Hepatocyte (in vitro differentiated cells): ENCODE results near the gene DDX20. TPM values are rescaled to one million over a fixed set of nuclear protein-coding genes. Genes with fewer than 3 reads are reported as not detected.

ENCODE experiments used
- DNase-seq: peaks from one replicate; pipeline ENCODE4 v3.0.0-alpha.2; 2016; ENCODE audit warnings: low spot score
- H2AFZ ChIP-seq: fragments of 200-600 bp; sonication (generic); 2 replicates; pipeline ENCODE4 v1.6.0; 2016; ENCODE audit warnings: antibody characterized with exemption, mild to moderate bottlenecking
- H3K27ac ChIP-seq: fragments of 200-600 bp; sonication (generic); 2 replicates; pipeline ENCODE4 v1.5.1; 2016; ENCODE audit warnings: mild to moderate bottlenecking
- H3K27me3 ChIP-seq: fragments of 200-600 bp; sonication (generic); 2 replicates; pipeline ENCODE4 v1.6.1; 2016
- H3K36me3 ChIP-seq: fragments of 200-600 bp; sonication (generic); replicated peaks from 2 replicates; pipeline ENCODE4 v1.5.1; 2016; ENCODE audit warnings: low read depth; ENCODE audit not compliant: insufficient read depth
- H3K4me1 ChIP-seq: fragments of 200-600 bp; sonication (generic); 2 replicates; pipeline ENCODE4 v1.5.1; 2016; ENCODE audit warnings: mild to moderate bottlenecking, moderate library complexity; ENCODE audit not compliant: insufficient read depth
- H3K4me2 ChIP-seq: fragments of 200-600 bp; sonication (generic); 2 replicates; pipeline ENCODE4 v1.6.0; 2016
- H3K4me3 ChIP-seq: fragments of 200-600 bp; sonication (generic); 2 replicates; pipeline ENCODE4 v1.5.1; 2016; ENCODE audit warnings: mild to moderate bottlenecking
- H3K79me2 ChIP-seq: fragments of 200-600 bp; sonication (generic); 2 replicates; pipeline ENCODE4 v1.6.0; 2017; ENCODE audit warnings: mild to moderate bottlenecking
- H3K9me2 ChIP-seq: fragments of 200-600 bp; sonication (generic); replicated peaks from 2 replicates; pipeline ENCODE4 v1.6.0; 2017; ENCODE audit warnings: mild to moderate bottlenecking; ENCODE audit not compliant: insufficient read depth
- H3K9me3 ChIP-seq: fragments of 200-600 bp; sonication (generic); 2 replicates; pipeline ENCODE4 v1.5.1; 2016; ENCODE audit warnings: low read depth, mild to moderate bottlenecking
- H4K20me1 ChIP-seq: fragments of 200-600 bp; sonication (generic); 2 replicates; pipeline ENCODE4 v1.6.0; 2016; ENCODE audit warnings: mild to moderate bottlenecking; ENCODE audit not compliant: insufficient read depth, poor library complexity, severe bottlenecking
- EZH2 ChIP-seq: fragments of 200-600 bp; sonication (generic); IDR thresholded peaks from 2 replicates; pipeline ENCODE4 v1.6.1; 2016; ENCODE audit warnings: antibody characterized with exemption, mild to moderate bottlenecking, borderline replicate concordance
- EZH2phosphoT487 ChIP-seq: fragments of 200-600 bp; sonication (generic); IDR thresholded peaks from one replicate; pipeline ENCODE4 v1.6.1; 2018; ENCODE audit warnings: antibody characterized with exemption, mild to moderate bottlenecking, low read depth, moderate library complexity; ENCODE audit not compliant: unreplicated experiment, severe bottlenecking
- WGBS: methylation state at CpG from one replicate; pipeline ENCODE4 v1.1.6; 2016; ENCODE audit warnings: low lambda C conversion rate; ENCODE audit errors: missing lambda C conversion rate; 5-methylcytosine and 5-hydroxymethylcytosine counted together
- polyA plus RNA-seq: library from polyadenylated mRNA; unstranded; fragments of >200 nt; fragmentation: Nextera tagmentation; extraction: Ambion mirVana; gene quantifications from 2 replicates; pipeline ENCODE4 v1.2.1, GENCODE V29; 2016
- total RNA-seq: library from RNA; depleted of rRNA; stranded (reverse); fragments of >200 nt; gene quantifications from 2 replicates; pipeline ENCODE4 v1.2.3, GENCODE V29; 2014
- TF ChIP-seq, protein P1 (sequence below): fragments of 200-600 bp; sonication (generic); IDR thresholded peaks from 2 replicates; pipeline ENCODE4 v1.5.1; 2016; ENCODE audit warnings: antibody characterized with exemption, mild to moderate bottlenecking; ENCODE audit not compliant: poor library complexity

DDX20 gene
- total and polyA plus RNA-seq, 2 experiments from 2014 or later: 6.7 to 19.4 TPM

DNA sequence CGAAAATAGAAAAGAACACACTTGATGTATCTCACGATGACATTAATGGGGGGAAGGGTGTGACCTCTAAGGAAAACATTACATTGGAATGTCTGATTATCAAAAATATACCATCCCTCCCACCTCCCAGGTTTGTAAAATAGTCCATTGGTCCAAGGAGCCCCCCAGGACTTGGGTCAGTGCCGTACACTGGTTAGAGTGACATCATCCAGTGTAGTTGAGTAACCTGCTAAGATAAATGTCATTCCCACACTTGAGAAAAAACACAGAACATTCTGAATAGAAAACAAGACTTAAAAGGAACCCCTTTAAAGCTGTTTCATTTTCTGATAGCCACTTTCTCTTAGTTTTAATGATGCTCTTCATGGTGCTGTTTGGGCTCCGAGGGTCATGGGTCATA is 15.2 kb downstream of the DDX20 start:
- WGBS: 87% methylated on average over 4 of the region's 4 CpGs
- Histone ChIP-seq H3K9me2 (no peaks in the 10 kb centered on the region), H3K27ac (no peak overlapping the region), H3K4me1 (no peaks in the 10 kb centered on the region), H3K4me2 (no peak overlapping the region), H4K20me1 (no peaks in the 10 kb centered on the region), H3K9me3 (no peaks in the 10 kb centered on the region), H3K4me3 (no peak overlapping the region), H2AFZ (no peak overlapping the region), H3K36me3 (no peaks in the 10 kb centered on the region), H3K79me2 (no peaks in the 10 kb centered on the region), H3K27me3 (no peaks in the 10 kb centered on the region)
- TF ChIP-seq, protein P1, sequence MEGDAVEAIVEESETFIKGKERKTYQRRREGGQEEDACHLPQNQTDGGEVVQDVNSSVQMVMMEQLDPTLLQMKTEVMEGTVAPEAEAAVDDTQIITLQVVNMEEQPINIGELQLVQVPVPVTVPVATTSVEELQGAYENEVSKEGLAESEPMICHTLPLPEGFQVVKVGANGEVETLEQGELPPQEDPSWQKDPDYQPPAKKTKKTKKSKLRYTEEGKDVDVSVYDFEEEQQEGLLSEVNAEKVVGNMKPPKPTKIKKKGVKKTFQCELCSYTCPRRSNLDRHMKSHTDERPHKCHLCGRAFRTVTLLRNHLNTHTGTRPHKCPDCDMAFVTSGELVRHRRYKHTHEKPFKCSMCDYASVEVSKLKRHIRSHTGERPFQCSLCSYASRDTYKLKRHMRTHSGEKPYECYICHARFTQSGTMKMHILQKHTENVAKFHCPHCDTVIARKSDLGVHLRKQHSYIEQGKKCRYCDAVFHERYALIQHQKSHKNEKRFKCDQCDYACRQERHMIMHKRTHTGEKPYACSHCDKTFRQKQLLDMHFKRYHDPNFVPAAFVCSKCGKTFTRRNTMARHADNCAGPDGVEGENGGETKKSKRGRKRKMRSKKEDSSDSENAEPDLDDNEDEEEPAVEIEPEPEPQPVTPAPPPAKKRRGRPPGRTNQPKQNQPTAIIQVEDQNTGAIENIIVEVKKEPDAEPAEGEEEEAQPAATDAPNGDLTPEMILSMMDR: no peak
- no peak for TF ChIP-seq EZH2phosphoT487
- TF ChIP-seq EZH2: no peak
- DNase-seq: no peak

DNA sequence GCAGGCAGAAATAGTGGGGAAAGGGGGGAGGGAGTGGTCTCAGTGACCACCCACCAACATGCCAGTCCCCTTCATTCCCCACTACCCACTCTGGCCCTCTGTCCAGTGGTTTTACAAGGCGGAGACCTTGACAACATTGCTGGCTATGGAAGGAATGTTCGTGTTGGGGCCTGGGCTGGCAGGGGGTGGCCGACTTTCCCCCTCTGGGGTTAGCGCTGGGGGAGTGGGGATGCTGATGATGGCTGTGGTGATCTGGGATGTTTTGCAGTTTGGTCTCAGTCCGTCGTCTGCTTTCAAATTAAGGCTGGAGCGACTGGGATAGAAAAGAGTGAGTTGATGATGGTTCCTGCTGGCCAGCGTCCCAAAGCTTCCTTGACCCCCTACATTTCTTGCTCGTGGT is 20.3 kb downstream of the DDX20 start:
- H3K27ac ChIP-seq: no peak overlapping the region
- no peaks in the 10 kb centered on the region for H3K79me2 ChIP-seq
- H3K4me1 ChIP-seq: no peaks in the 10 kb centered on the region
- no peaks in the 10 kb centered on the region for H3K9me3 ChIP-seq
- 81% methylated on average over 9 of the region's 9 CpGs for WGBS
- H3K36me3 ChIP-seq: no peaks in the 10 kb centered on the region
- no peaks in the 10 kb centered on the region for H3K9me2 ChIP-seq
- DNase-seq: no peak
- no peaks in the 10 kb centered on the region for H3K27me3 ChIP-seq
- H3K4me2 ChIP-seq: no peak overlapping the region
- no peak overlapping the region for H2AFZ ChIP-seq
- no peaks in the 10 kb centered on the region for H4K20me1 ChIP-seq
- H3K4me3 ChIP-seq: no peak overlapping the region
- TF ChIP-seq EZH2 (no peak), EZH2phosphoT487 (no peak)
- TF ChIP-seq, protein P1: no peak

DNA sequence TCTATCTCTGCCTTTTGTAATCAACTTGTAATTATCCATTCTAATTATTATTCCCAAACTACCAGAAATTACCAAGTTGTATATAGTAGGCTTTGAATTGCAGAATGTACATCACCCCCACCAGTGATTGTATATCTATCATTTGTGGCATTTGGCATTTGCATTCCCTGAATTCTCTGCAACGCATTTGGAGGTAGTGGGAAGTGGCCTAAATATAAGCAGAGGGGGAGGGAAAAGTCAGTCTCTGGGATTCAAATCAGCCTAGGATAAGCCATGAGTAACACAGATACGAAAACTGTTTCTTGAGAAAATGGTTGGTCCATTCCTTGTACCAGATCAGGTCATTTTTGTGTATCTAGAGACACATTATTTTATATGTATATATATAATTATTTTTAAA is 20.7 kb downstream of the DDX20 start:
- Histone ChIP-seq H3K4me2 (no peak overlapping the region), H3K27me3 (no peaks in the 10 kb centered on the region), H2AFZ (no peak overlapping the region), H3K79me2 (no peaks in the 10 kb centered on the region), H3K27ac (no peak overlapping the region), H3K4me1 (no peaks in the 10 kb centered on the region), H3K9me2 (no peaks in the 10 kb centered on the region), H3K9me3 (no peaks in the 10 kb centered on the region), H3K36me3 (no peaks in the 10 kb centered on the region), H4K20me1 (no peaks in the 10 kb centered on the region), H3K4me3 (no peak overlapping the region)
- 73% methylated on average over 2 of the region's 2 CpGs for WGBS
- no peak for TF ChIP-seq EZH2phosphoT487
- TF ChIP-seq, protein P1: no peak
- TF ChIP-seq EZH2: no peak
- DNase-seq: no peak

DNA sequence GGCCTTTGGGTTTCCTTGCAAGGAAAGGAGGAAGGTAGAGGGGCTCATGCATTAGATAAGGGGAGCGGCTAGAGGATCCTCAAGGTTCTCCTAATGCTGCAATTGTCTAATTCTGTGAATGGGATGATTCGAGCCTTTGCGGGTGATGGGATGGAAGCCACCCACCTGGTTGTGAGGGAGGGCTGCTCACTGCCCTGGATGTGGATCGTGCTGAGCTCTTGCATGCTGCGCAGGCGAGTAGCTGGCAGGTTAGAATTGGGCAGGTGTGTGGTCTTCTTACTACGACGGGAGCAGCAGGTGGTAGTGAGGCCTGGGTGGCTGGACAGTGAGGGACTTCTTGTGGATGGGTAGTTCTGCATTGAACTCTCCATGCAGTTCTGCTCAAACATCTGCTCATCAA is 21.2 kb downstream of the DDX20 start:
- no peak for DNase-seq
- Histone ChIP-seq H3K79me2 (no peaks in the 10 kb centered on the region), H3K4me2 (no peak overlapping the region), H3K4me1 (no peaks in the 10 kb centered on the region), H3K9me2 (no peaks in the 10 kb centered on the region), H3K27ac (no peak overlapping the region), H3K4me3 (no peak overlapping the region), H4K20me1 (no peaks in the 10 kb centered on the region), H3K36me3 (no peaks in the 10 kb centered on the region), H3K27me3 (no peaks in the 10 kb centered on the region), H3K9me3 (no peaks in the 10 kb centered on the region), H2AFZ (no peak overlapping the region)
- 98% methylated on average over 8 of the region's 8 CpGs for WGBS
- TF ChIP-seq EZH2: no peak
- TF ChIP-seq, protein P1: no peak
- TF ChIP-seq EZH2phosphoT487: no peak
